ENCODE data around the gene ALKBH3. TPM values are rescaled to one million over a fixed set of nuclear protein-coding genes. Genes with fewer than 3 reads are reported as not detected.

ALKBH3 gene
- total RNA-seq, 1 donor, result 36.7 TPM

- no peak for TF ChIP-seq CTCF (IDR thresholded peaks at IDR 0.05; ENCODE audit: insufficient read depth, low read length)
- H3K4me3 ChIP-seq (ENCODE audit: low read depth, low read length), result peak overlapping the region; percentile 100
- DNase-seq (ENCODE audit: low read depth), result no peak
Measured at GRCh38 chr11:43879789-43880639, 617 bp upstream of the ALKBH3 start.

GRCh38 chr11:43892851-43893250, 12.2 kb downstream of the ALKBH3 start:
- DNase-seq (ENCODE audit: low read depth), result no peak
- no peak overlapping the region for H3K4me3 ChIP-seq (ENCODE audit: low read depth, low read length)
- no peak for TF ChIP-seq CTCF (IDR thresholded peaks at IDR 0.05; ENCODE audit: insufficient read depth, low read length)

GRCh38 chr11:43894546-43894945, 13.9 kb downstream of the ALKBH3 start:
- no peak for DNase-seq (ENCODE audit: low read depth)
- H3K4me3 ChIP-seq (ENCODE audit: low read depth, low read length), result no peak overlapping the region
- no peak for TF ChIP-seq CTCF (IDR thresholded peaks at IDR 0.05; ENCODE audit: insufficient read depth, low read length)

GRCh38 chr11:43895601-43896000, 15.0 kb downstream of the ALKBH3 start:
- TF ChIP-seq CTCF (IDR thresholded peaks at IDR 0.05; ENCODE audit: insufficient read depth, low read length), result no peak
- peak; percentile 11 for DNase-seq (ENCODE audit: low read depth)

GRCh38 chr11:43898574-43898973, 17.9 kb downstream of the ALKBH3 start:
- DNase-seq (ENCODE audit: low read depth), result no peak
- no peak overlapping the region for H3K4me3 ChIP-seq (ENCODE audit: low read depth, low read length)
- no peak for TF ChIP-seq CTCF (IDR thresholded peaks at IDR 0.05; ENCODE audit: insufficient read depth, low read length)

More at GRCh38 chr11:43895601-43896000, 15.0 kb downstream of the ALKBH3 start:
- no peak overlapping the region for H3K4me3 ChIP-seq (ENCODE audit: low read depth, low read length)

GRCh38 chr11:43899094-43899493, 18.5 kb downstream of the ALKBH3 start:
- no peak for DNase-seq (ENCODE audit: low read depth)
- TF ChIP-seq CTCF (IDR thresholded peaks at IDR 0.05; ENCODE audit: insufficient read depth, low read length), result no peak
- no peak overlapping the region for H3K4me3 ChIP-seq (ENCODE audit: low read depth, low read length)

Measured in fibroblast of the aortic adventitia (primary cell).